OCI-LY1 (cell line): ENCODE results near the gene MRPL50.

Experiments used
- CTCF ChIP-seq: fragments of 200-600 bp; sonication (generic), shearing (Covaris generic); IDR thresholded peaks from 2 replicates; pipeline ENCODE4 v1.5.1; 2017; ENCODE audit warnings: mild to moderate bottlenecking, antibody characterized with exemption, low read length, moderate library complexity, mixed read lengths
- EZH2 ChIP-seq: fragments of 200-600 bp; sonication (generic), shearing (Covaris generic); IDR thresholded peaks from 2 replicates; pipeline ENCODE4 v1.8.0; 2017; ENCODE audit warnings: borderline replicate concordance, mixed run types, mild to moderate bottlenecking, antibody characterized with exemption, low read length, moderate library complexity, mixed read lengths

- no peak for TF ChIP-seq CTCF
- no peak for TF ChIP-seq EZH2
Observed at GRCh38 chr9:101398068-101398929, at the start of gene MRPL50, which contains the start of gene ZNF189.
